Mucosa of rectum (tissue), 2 donors: ENCODE results near the gene GPNMB.

Experiments
- H3K27ac ChIP-seq, 2 donors: one replicate each; pipeline ENCODE4 v1.7.0; 2013; ENCODE audit warnings: inconsistent platforms in 2 of 2, low read depth in 2 of 2, low read length in 2 of 2
- H3K27me3 ChIP-seq, 2 donors: one replicate each; pipeline ENCODE4 v1.7.0; 2013; ENCODE audit warnings: low read length in 2 of 2; ENCODE audit not compliant: control insufficient read depth in 2 of 2, insufficient read depth in 2 of 2
- H3K36me3 ChIP-seq, 2 donors: one replicate each; pipeline ENCODE4 v1.7.0; 2013; ENCODE audit warnings: low read length in 2 of 2; ENCODE audit not compliant: control insufficient read depth in 2 of 2, insufficient read depth in 2 of 2
- H3K4me1 ChIP-seq, 2 donors: one replicate each; pipeline ENCODE4 v1.7.0; 2013; ENCODE audit warnings: low read length in 2 of 2, mild to moderate bottlenecking in 1 of 2; ENCODE audit not compliant: control insufficient read depth in 2 of 2, insufficient read depth in 2 of 2
- H3K4me3 ChIP-seq, 2 donors: one replicate each; pipeline ENCODE4 v1.7.0; 2013; ENCODE audit warnings: low read length in 2 of 2
- H3K9ac ChIP-seq, 2 donors: one replicate each; pipeline ENCODE4 v1.7.0; 2013; ENCODE audit warnings: low read length in 2 of 2, low read depth in 1 of 2, mild to moderate bottlenecking in 1 of 2
- H3K9me3 ChIP-seq, 2 donors: one replicate each; pipeline ENCODE4 v1.7.0; 2013; ENCODE audit warnings: low read length in 2 of 2; ENCODE audit not compliant: control insufficient read depth in 2 of 2
- donor health status: healthy.
- donor health status: Normal muscosa, but diverticular disease.

The GPNMB gene

DNA sequence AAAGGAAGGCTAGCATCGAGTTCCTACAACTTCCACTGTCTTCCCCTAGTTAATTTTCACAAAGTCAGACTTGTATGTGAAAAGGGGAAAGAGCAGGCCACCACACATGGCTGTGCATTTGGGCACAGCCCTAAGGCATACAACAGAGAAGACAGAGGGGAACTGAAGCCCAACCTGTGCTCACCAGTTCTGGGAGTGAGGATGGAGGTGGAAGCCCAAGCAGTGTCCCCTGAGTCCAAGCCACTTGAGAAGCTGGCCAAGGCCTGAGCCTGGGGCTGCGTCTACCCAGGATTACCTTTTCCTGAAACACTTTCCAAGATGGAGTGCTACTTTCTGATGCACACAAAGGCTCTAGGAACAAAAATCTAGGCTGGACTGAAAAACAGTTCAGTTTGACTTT lies 20.3 kb downstream of the GPNMB start:
- no peaks in the 10 kb centered on the region for H3K27me3 ChIP-seq
- H3K27ac ChIP-seq, result no peak overlapping the region
- H3K4me1 ChIP-seq, result no peaks in the 10 kb centered on the region
- H3K9ac ChIP-seq, result no peak overlapping the region
- no peaks in the 10 kb centered on the region for H3K9me3 ChIP-seq
- no peaks in the 10 kb centered on the region for H3K36me3 ChIP-seq
- H3K4me3 ChIP-seq, result no peak overlapping the region

- no peaks in the 10 kb centered on the region for H3K36me3 ChIP-seq
- no peak overlapping the region for H3K4me3 ChIP-seq
- H3K27me3 ChIP-seq, result no peaks in the 10 kb centered on the region
- H3K9ac ChIP-seq, result no peak overlapping the region
- H3K9me3 ChIP-seq, result no peaks in the 10 kb centered on the region
- no peaks in the 10 kb centered on the region for H3K4me1 ChIP-seq
- no peak overlapping the region for H3K27ac ChIP-seq
These were observed 20.8 kb downstream of the GPNMB start for GRCh38 chr7:23267357-23267756.

DNA sequence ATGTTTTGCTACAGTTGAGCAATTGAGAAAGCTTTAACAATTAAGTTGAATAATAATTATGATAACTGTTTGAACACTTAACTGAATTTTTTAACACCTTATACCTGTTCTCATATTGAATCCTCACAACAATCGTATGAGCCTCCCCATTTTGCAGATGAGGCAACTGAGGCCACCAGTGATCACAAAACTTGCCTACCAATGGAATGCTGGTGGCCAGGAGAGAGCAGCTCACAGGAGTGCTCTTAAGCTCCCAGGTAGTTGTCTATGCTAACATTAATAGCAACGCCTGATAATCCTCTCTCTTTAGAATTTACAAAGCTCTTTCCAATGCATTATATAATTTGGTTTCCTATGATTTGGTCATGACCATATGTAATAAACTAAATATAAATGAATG lies 21.6 kb downstream of the GPNMB start:
- H3K9me3 ChIP-seq, result no peaks in the 10 kb centered on the region
- H3K27ac ChIP-seq, result no peak overlapping the region

DNA sequence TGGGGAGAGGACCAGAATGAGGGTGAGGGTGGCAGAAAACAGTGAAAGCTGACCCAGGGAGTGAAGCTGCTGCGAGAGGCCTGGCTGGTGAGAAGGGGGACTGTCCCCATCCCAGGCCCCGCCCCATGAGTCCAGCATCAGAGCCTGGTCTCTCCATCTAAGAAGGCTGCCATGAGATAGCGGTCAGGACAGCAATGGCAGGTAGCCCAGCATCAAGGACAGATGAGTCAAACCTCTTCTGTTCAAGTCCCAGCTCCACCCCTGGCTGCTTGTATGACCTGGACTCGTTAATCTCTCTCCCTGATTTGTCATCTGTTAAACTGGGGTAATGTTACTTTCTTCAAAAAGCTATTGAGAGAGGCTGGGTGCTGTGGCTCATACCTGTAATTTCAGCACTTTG lies 22.2 kb downstream of the GPNMB start:
- Histone ChIP-seq H3K9ac (no peak overlapping the region), H3K4me1 (no peaks in the 10 kb centered on the region), H3K4me3 (no peak overlapping the region), H3K27me3 (no peaks in the 10 kb centered on the region), H3K27ac (no peak overlapping the region), H3K36me3 (no peaks in the 10 kb centered on the region), H3K9me3 (no peaks in the 10 kb centered on the region)

More for the DNA sequence above, 21.6 kb downstream of the GPNMB start:
- Histone ChIP-seq H3K27me3 (no peaks in the 10 kb centered on the region), H3K4me3 (no peak overlapping the region), H3K36me3 (no peaks in the 10 kb centered on the region), H3K9ac (no peak overlapping the region), H3K4me1 (no peaks in the 10 kb centered on the region)

DNA sequence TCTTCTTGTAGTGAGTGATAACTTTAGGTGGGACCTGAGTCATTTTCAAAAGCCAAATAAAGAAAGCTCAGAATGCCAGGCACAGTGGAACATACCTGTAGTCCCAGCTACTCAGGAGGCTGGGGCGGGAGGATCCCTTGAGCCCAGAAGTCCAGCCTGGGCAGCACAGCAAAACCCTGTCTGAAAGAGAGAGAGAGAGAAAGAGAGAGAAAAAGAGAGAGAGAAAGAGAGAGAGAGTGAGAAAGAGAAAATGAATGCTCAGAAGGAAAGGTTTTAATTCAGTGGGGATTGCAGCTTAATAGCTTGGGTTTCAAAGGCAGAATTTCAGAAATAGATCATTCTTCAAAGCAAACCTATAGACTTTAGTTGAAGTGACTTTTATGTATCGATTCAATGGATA lies 25.7 kb downstream of the GPNMB start:
- H3K4me3 ChIP-seq, result no peak overlapping the region
- H3K27ac ChIP-seq, result no peak overlapping the region
- H3K9ac ChIP-seq, result no peak overlapping the region
- H3K4me1 ChIP-seq, result no peaks in the 10 kb centered on the region
- H3K36me3 ChIP-seq, result no peaks in the 10 kb centered on the region
- H3K27me3 ChIP-seq, result no peaks in the 10 kb centered on the region
- H3K9me3 ChIP-seq, result no peaks in the 10 kb centered on the region

- Histone ChIP-seq H3K4me3 (peak overlapping the region in 1 of 2 donors; percentile 42), H3K4me1 (no peaks in the 10 kb centered on the region), H3K9ac (no peak overlapping the region), H3K36me3 (no peaks in the 10 kb centered on the region), H3K27me3 (no peaks in the 10 kb centered on the region), H3K27ac (no peak overlapping the region), H3K9me3 (no peaks in the 10 kb centered on the region)
These were observed 26.6 kb downstream of the GPNMB start for GRCh38 chr7:23273141-23273599.

DNA sequence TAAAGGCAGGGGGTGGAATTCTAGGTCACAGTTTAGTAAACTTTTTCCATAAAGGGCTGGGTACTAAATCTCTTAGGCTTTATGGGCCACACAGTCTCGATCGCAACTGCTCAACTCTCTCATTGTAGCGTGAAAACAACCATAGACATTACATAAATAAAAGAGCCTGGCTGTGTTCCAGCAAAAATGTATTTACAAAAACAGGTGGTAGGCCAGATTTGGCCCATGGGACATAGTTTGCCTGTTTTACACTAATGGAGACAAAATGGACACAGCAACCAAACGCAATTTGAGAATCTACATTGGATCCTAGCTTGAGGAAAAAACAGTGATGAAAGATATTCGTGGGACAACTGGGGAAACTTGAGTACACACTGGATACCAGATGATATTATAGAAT lies 29.3 kb downstream of the GPNMB start:
- H3K36me3 ChIP-seq, result no peaks in the 10 kb centered on the region
- no peak overlapping the region for H3K4me3 ChIP-seq
- no peaks in the 10 kb centered on the region for H3K27me3 ChIP-seq
- H3K9me3 ChIP-seq, result no peaks in the 10 kb centered on the region
- no peaks in the 10 kb centered on the region for H3K4me1 ChIP-seq
- H3K27ac ChIP-seq, result no peak overlapping the region
- H3K9ac ChIP-seq, result no peak overlapping the region

DNA sequence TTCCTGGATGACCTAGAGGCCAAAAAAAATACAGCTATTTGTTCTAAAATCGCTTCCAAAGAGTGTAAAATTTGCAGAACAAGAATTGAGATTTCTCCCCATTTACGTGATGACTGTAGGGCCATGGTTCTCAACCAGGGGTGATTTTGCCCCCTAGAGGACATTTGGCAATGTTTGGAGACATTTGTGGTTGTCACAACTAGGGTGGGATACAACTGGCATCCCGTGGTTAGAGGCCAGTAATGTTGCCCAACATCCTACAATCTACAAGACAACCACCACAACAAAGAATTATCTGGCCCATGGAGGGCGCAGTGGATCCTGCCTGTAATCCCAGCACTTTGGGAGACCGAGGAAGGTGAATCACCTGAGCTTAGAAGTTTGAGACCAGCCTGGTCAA lies 29.8 kb downstream of the GPNMB start:
- Histone ChIP-seq H3K27me3 (no peaks in the 10 kb centered on the region), H3K9me3 (no peaks in the 10 kb centered on the region), H3K4me1 (no peaks in the 10 kb centered on the region), H3K4me3 (no peak overlapping the region), H3K27ac (no peak overlapping the region), H3K36me3 (no peaks in the 10 kb centered on the region), H3K9ac (no peak overlapping the region)

- Histone ChIP-seq H3K27me3 (no peaks in the 10 kb centered on the region), H3K4me1 (no peaks in the 10 kb centered on the region), H3K9ac (no peak overlapping the region), H3K36me3 (no peaks in the 10 kb centered on the region), H3K9me3 (no peaks in the 10 kb centered on the region), H3K4me3 (no peak overlapping the region), H3K27ac (no peak overlapping the region)
These were observed 30.4 kb downstream of the GPNMB start for GRCh38 chr7:23276947-23277346.

- Histone ChIP-seq H3K9me3 (no peaks in the 10 kb centered on the region), H3K4me1 (no peaks in the 10 kb centered on the region)
These were observed 30.9 kb downstream of the GPNMB start for GRCh38 chr7:23277359-23277989.

More at GRCh38 chr7:23277359-23277989, 30.9 kb downstream of the GPNMB start:
- no peaks in the 10 kb centered on the region for H3K27me3 ChIP-seq
- H3K4me3 ChIP-seq, result no peak overlapping the region
- H3K36me3 ChIP-seq, result no peaks in the 10 kb centered on the region
- no peak overlapping the region for H3K9ac ChIP-seq
- no peak overlapping the region for H3K27ac ChIP-seq
